HepG2 (cell line): ENCODE data around the gene CTSW. TPM values are rescaled to one million over a fixed set of nuclear protein-coding genes. Genes with fewer than 3 reads are reported as not detected.

Experiments
- CAMTA2 ChIP-seq: sonication (generic); formaldehyde crosslinking; IDR thresholded peaks from 2 replicates; pipeline ENCODE4 v1.4.0; 2020; ENCODE audit warnings: mild to moderate bottlenecking, missing genetic modification reagents, borderline replicate concordance
- GTF3A ChIP-seq: sonication (generic); formaldehyde crosslinking; conservative IDR thresholded peaks from 2 replicates; pipeline ENCODE4 v1.4.0; 2020; ENCODE audit warnings: mild to moderate bottlenecking, missing genetic modification reagents
- SNAPC4 ChIP-seq: sonication (generic); formaldehyde crosslinking; IDR thresholded peaks from 2 replicates; pipeline ENCODE4 v1.4.0; 2020; ENCODE audit warnings: mild to moderate bottlenecking, missing genetic modification reagents
- ZFP62 ChIP-seq: sonication (generic); formaldehyde crosslinking; IDR thresholded peaks from 2 replicates; pipeline ENCODE4 v1.4.0; 2020; ENCODE audit warnings: missing genetic modification reagents
- ZNF207 ChIP-seq: fragments of 450-650 bp; IDR thresholded peaks from 2 replicates; pipeline ENCODE4 v1.6.1; 2016; ENCODE audit warnings: antibody characterized with exemption, borderline replicate concordance
- ZNF281 ChIP-seq: sonication (generic); formaldehyde crosslinking; IDR thresholded peaks from 2 replicates; pipeline ENCODE4 v1.4.0; 2020; ENCODE audit warnings: missing genetic modification reagents, borderline replicate concordance
- ZNF546 ChIP-seq: sonication (generic); formaldehyde crosslinking; conservative IDR thresholded peaks from 2 replicates; pipeline ENCODE4 v1.8.1; 2023; ENCODE audit warnings: mild to moderate bottlenecking, missing genetic modification reagents
- ZNF556 ChIP-seq: sonication (generic); formaldehyde crosslinking; IDR thresholded peaks from 2 replicates; pipeline ENCODE4 v1.4.0; 2020; ENCODE audit warnings: mild to moderate bottlenecking, missing genetic modification reagents, borderline replicate concordance
- ZNF607 ChIP-seq: sonication (generic); formaldehyde crosslinking; IDR thresholded peaks from 2 replicates; pipeline ENCODE4 v1.5.1; 2020; ENCODE audit warnings: missing genetic modification reagents, mild to moderate bottlenecking, borderline replicate concordance
- polyA plus RNA-seq, 8 experiments: library from polyadenylated mRNA; depleted of rRNA in 3 of 8; stranded (reverse) in 7 of 8; unstranded in 1 of 8; fragments of >200 nt; fragmentation: Illumina TruSeq in 4 of 8; extraction: Trizol in 4 of 8; gene quantifications; 2 replicates each; pipeline versions ENCODE4 v1.2.1 to v1.2.3, GENCODE V29; 2011 to 2016; ENCODE audit warnings: low read depth in 4 of 8, missing spikeins in 1 of 8, mixed read lengths in 1 of 8; ENCODE audit not compliant: insufficient read depth in 1 of 8
- total RNA-seq, 5 experiments: library from RNA; depleted of rRNA; stranded (reverse); fragments of >200 nt; fragmentation: Illumina TruSeq; extraction: Trizol; gene quantifications; 2 replicates each; pipeline ENCODE4 v1.2.3, GENCODE V29; 2016; ENCODE audit warnings: low read depth in 1 of 5
- TF ChIP-seq, protein P1 (sequence below): sonication (generic); formaldehyde crosslinking; IDR thresholded peaks from 2 replicates; pipeline ENCODE4 v1.4.0; 2020; ENCODE audit warnings: mild to moderate bottlenecking, missing genetic modification reagents
- TF ChIP-seq, protein P2 (sequence below), 2 experiments: sonication (generic) in 1 of 2; formaldehyde crosslinking in 1 of 2; IDR thresholded peaks; 2 replicates each; pipeline versions ENCODE4 v1.4.0 to v1.6.1; 2018 to 2020; ENCODE audit warnings: missing genetic modification reagents in 2 of 2, borderline replicate concordance in 1 of 2, low read depth in 1 of 2, mild to moderate bottlenecking in 1 of 2, missing biosample characterization in 1 of 2
- TF ChIP-seq, protein P3 (sequence below): sonication (generic); formaldehyde crosslinking; IDR thresholded peaks from 2 replicates; pipeline ENCODE4 v1.9.0; 2021; ENCODE audit warnings: missing genetic modification reagents, borderline replicate concordance

The CTSW gene
- total and polyA plus RNA-seq, 2 of the 13 experiments (the other 11 are each of a cell fraction or from before 2014, with no cell fraction given), result 0.09 TPM; not detected in 1

DNA sequence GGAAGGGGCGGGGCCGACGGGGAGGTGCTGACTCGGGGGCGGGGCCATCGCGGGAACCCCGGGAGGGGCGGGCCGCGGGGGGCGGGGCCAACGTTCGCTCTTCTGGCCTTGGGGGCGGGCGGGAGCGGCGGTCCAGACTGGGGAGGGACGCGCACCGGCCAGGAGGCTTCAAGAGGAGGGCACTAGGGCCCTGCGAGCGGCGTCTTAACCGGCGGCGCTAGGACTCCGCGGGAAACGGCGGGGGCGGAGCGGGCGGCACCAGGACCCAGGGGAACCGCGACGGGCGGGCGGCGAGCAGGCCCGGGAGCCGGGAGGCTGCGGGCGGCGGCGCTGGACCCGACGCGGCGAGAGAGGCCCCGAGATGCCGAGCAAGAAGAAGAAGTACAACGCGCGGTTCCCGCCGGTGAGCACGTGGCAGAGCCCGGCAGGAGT is 39.5 kb downstream of the CTSW start, which contains the start of gene DRAP1 (continued):
- TF ChIP-seq SNAPC4 (CRISPR knock-in tag), result no peak
- no peak; the same call in 1 of the 2 replicates for TF ChIP-seq ZNF281
- TF ChIP-seq CAMTA2, result no peak
- 0 out of 2 replicates have a peak, but pooled peaks have one; percentile 49 for TF ChIP-seq GTF3A (CRISPR knock-in tag)
- TF ChIP-seq ZNF207, result no peak
- TF ChIP-seq, protein P1, sequence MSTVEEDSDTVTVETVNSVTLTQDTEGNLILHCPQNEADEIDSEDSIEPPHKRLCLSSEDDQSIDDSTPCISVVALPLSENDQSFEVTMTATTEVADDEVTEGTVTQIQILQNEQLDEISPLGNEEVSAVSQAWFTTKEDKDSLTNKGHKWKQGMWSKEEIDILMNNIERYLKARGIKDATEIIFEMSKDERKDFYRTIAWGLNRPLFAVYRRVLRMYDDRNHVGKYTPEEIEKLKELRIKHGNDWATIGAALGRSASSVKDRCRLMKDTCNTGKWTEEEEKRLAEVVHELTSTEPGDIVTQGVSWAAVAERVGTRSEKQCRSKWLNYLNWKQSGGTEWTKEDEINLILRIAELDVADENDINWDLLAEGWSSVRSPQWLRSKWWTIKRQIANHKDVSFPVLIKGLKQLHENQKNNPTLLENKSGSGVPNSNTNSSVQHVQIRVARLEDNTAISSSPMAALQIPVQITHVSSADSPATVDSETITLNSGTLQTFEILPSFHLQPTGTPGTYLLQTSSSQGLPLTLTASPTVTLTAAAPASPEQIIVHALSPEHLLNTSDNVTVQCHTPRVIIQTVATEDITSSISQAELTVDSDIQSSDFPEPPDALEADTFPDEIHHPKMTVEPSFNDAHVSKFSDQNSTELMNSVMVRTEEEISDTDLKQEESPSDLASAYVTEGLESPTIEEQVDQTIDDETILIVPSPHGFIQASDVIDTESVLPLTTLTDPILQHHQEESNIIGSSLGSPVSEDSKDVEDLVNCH (CRISPR knock-in tag), result no peak
- TF ChIP-seq ZNF607, result peak; percentile 73
- TF ChIP-seq, protein P2, sequence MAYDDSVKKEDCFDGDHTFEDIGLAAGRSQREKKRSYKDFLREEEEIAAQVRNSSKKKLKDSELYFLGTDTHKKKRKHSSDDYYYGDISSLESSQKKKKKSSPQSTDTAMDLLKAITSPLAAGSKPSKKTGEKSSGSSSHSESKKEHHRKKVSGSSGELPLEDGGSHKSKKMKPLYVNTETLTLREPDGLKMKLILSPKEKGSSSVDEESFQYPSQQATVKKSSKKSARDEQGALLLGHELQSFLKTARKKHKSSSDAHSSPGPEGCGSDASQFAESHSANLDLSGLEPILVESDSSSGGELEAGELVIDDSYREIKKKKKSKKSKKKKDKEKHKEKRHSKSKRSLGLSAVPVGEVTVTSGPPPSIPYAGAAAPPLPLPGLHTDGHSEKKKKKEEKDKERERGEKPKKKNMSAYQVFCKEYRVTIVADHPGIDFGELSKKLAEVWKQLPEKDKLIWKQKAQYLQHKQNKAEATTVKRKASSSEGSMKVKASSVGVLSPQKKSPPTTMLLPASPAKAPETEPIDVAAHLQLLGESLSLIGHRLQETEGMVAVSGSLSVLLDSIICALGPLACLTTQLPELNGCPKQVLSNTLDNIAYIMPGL (CRISPR knock-in tag; IDR thresholded peaks at IDR 0.05; ENCODE audit: borderline replicate concordance in 1 of 2, low read depth in 1 of 2), result peak in 1 of 2 experiments; percentile 90; a peak in 2 of 4 replicates
- TF ChIP-seq ZNF546 (CRISPR knock-in tag), result peak; percentile 80
- peak; percentile 94 for TF ChIP-seq ZNF556
- TF ChIP-seq, protein P3, sequence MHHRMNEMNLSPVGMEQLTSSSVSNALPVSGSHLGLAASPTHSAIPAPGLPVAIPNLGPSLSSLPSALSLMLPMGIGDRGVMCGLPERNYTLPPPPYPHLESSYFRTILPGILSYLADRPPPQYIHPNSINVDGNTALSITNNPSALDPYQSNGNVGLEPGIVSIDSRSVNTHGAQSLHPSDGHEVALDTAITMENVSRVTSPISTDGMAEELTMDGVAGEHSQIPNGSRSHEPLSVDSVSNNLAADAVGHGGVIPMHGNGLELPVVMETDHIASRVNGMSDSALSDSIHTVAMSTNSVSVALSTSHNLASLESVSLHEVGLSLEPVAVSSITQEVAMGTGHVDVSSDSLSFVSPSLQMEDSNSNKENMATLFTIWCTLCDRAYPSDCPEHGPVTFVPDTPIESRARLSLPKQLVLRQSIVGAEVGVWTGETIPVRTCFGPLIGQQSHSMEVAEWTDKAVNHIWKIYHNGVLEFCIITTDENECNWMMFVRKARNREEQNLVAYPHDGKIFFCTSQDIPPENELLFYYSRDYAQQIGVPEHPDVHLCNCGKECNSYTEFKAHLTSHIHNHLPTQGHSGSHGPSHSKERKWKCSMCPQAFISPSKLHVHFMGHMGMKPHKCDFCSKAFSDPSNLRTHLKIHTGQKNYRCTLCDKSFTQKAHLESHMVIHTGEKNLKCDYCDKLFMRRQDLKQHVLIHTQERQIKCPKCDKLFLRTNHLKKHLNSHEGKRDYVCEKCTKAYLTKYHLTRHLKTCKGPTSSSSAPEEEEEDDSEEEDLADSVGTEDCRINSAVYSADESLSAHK (CRISPR knock-in tag), result no peak
- no peak for TF ChIP-seq ZFP62 (CRISPR knock-in tag)
